Anterior cingulate cortex (tissue), 58 donors: ENCODE measurements around the gene CREB5.
A peak's percentile ranks its signal among the peaks of the same experiment; 100 is the strongest.
"Not testable (repeated sequence)": the region's sequence is repeated elsewhere in the genome, so short reads cannot be mapped to it uniquely, and the experiment has no call there.

ENCODE experiments used
- DNase-seq, 58 donors: peaks; one replicate each; lab custom pipeline; 2025; lab: John Stamatoyannopoulos, UW

The CREB5 gene

DNA sequence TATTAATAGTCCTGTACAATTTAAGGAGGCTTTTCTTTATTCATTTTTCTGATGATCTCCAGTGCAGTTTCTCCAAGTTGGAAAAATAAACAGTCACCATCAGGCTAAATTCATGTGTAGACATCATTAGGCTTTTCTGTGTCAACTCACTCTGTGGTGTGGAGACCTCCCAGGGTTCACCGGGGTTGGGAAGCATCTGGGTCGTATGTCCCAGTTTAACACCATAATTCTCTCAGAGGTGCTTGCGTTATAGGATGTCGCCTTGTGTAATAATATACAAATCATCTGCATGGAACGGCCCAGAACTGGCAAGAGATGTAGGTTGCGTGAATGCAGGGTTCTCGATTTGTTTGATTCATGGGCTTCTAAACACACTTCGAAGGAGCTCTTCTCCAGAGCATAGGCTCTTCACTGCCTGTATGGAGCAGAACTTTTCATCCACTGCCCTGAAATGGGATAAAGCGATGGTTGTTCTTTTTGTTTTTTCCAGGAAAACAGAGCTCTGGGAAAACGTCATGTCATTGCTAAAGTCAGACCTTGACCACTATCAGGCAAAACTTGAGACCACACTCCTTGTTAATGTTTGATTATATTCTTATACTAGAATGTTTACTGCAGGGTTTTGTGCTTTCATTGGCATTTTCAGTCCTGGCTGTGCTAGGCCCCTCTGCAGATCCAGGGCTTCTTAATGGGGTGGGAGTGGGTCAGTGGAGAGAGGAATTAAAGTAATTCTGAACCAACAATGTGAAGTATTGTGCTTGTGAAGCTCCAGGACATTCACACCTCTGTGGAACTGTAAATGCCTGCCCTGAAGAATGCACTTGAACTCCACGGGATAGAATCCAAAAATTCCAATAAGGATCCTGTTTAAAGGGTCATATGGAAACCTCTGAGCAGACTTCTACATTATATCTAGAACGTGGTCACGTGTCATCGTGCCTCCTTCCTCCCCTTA lies 373.0 kb downstream of the CREB5 start:
- DNase-seq = no peak

DNA sequence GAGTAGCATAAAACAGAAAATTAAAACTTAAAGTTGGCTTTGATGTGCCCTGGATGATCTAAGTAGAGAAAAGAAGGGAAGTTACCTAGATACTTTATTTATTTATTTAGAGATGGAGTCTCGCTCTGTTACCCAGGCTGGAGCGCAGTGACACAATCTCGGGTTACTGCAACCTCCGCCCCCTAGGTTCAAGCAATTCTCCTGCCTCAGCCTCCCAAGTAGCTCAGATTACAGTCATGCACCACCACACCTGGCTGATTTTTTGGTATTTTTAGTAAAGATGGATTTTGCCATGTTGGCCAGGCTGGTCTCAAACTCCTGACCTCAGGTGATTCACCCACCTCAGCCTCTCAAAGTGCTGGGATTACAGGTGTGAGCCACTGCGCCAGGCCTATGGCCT lies 373.8 kb downstream of the CREB5 start:
- DNase-seq = not testable (repeated sequence)

DNA sequence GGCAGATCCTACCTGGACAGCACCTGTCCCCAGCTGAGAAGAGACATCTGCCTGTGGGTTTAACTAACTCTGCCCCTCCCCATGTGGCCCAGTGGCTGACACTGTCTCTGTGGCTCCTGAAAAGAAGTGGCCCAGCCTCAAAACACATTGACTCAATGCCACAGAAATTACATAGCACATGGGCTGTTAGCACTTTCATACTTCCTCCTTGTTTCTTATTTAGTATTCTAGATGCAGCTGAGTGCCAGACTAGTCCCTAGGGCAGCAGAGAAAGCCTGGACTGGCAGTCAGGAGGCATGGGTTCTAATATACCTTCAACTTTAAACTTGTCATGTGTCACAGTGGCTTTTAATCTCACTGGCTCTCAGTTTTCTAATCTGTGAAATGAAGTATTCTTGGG lies 374.8 kb downstream of the CREB5 start:
- no peak for DNase-seq

DNA sequence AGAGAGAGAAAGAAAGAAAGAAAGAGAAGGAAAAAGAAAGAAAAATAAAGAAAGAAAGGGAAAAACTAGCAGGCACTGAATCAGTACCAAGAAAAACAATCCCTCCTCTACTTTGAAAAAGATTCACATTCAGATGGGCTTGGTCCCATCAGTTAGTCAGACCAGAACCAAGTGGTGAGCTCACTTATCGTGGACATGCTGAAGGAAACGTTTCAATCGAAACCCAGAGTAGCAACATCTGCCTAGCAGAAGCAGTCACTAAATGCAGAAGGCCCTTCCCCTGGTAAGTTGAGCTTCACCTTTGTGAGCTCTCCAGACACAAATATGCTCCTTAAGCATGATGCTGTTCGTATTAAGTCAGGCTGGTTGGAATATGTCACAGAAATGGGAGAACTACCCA lies 378.1 kb downstream of the CREB5 start:
- DNase-seq = no peak

DNA sequence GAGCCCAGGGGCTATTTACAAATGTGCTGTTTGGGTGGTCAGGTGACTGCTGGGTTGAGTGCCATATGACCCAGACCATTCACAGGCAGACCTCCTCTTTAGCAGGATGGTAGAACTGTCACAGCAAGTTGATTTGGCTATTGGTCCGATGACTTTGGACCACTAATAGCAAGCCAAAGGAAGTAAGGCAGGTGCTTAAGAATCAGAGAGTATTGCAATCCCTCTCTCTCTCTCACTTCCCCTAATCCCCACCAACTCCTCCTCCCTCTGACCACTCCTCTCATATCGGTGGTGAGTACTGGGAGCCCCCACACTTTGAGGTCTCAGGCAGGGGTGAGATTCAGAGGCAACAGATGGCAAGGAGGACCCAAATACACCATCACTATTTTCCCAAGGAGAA lies 380.5 kb downstream of the CREB5 start:
- DNase-seq = no peak

DNA sequence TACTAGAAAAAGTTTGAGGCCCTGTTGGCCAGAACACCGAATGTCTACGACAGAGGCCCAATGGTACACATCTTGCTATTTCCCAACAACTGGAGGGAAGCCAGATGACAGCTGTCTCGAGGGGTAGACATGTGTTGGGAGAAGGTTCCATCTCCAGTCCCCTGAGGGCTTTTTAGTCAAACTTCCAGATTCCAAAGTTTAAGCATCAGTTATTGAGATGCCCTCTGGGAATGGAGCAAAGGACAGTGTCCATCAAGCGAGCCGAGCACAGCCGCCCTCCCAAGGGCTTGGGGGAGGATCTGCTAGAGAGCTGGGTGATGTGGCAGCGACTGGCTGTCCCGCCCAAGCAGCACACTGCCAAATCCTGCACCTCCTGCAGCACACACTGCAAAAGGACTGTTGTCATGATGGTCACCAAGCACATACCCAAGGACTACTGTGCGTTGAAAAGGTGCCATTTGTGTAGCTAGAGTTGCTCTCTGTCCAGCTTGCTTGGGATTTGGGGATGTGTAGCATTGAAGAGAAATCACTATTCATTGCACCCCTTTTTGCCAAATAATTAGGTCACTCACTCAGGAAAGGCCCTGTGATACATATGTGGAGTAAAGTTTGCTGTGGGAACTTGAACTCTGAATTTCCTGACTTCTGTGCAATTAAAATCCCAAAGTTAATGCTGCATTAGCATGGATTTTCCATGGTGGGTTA lies 381.2 kb downstream of the CREB5 start:
- DNase-seq = no peak

DNA sequence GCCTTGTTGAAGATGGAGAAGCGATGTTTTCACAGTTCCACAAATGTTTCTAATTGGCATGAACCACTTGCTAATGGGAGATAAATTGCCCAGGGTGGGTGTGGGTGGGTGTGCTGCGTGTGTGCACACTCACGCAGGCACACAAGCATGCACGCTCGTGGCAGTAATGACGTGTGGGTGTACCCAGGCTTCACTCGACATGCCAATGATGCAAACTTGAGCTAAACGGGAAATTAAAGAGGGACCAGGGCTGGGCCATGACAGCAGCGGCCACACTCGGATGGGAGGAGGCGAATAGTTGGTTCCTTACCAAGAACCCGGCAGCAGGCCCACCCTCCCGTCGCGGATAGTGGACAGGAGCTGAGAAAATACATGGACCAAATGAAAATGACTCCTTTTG lies 386.0 kb downstream of the CREB5 start:
- DNase-seq = no peak

DNA sequence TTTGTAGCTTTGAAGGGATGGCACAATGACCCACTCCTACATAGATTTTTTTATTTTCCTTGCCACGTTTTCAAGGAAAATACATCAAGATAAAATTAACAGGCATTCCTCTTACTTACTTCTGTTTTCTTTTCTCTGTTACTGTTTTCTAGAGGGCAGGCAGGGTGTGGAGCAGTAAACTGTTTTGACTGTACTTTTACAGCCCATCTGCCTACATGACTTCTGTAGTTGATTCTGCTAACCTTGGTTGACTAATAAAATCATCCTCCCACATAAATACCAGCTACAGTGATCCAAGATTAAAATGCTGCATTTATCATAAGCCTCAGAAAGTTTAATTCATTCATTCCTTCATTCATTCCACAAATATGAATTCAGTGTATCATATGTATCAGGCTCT lies 387.3 kb downstream of the CREB5 start:
- no peak for DNase-seq

DNA sequence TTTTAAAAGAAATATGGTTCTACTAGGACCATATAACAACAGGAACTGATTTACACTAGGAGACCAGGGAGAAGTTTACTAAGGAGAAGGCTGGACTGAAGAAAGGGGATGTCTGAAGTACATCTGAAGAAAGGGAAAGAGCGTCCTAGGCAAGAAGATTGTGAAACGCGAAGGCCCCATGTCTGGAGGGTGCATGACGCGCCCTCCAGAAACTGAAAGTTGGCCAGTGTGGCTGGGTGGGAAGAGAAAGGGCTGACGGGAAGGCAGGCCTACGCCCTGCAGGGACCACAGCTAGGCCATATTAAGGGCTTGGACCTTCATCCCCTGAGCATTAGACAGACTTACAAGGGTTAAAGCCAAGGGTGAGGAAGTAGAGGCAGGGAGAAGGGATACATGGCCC lies 387.8 kb downstream of the CREB5 start:
- peak in 1 of 58 donors; percentile 7 for DNase-seq

DNA sequence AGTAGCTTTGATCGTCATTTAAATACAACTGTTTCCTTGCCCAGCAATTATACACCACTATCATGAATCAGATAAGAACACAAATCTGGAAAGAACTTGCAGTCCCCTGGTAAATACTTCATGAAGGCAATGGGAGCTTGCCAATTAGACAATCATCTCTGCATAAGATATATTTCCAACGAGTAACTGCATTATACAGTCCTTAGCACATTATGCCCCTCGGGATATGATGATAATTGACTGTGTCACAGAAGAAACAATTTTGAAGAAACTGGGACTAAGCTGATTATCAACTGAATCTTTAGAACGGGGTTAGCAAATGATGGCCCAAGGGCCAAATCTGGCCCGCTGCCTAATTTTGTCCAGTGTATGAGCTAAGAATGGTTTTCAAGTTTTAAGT lies 390.1 kb downstream of the CREB5 start:
- no peak for DNase-seq

DNA sequence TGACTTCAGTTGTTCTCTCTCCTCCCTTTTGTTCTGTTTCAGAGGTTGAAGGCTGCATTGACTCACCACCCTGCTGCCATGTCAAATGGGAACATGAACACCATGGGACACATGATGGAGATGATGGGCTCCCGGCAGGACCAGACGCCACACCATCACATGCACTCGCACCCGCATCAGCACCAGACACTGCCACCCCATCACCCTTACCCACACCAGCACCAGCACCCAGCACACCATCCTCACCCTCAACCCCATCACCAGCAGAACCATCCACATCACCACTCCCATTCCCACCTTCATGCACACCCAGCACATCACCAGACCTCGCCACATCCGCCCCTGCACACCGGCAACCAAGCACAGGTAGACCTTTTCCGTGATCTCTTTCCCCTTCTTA lies 391.8 kb downstream of the CREB5 start:
- no peak for DNase-seq

DNA sequence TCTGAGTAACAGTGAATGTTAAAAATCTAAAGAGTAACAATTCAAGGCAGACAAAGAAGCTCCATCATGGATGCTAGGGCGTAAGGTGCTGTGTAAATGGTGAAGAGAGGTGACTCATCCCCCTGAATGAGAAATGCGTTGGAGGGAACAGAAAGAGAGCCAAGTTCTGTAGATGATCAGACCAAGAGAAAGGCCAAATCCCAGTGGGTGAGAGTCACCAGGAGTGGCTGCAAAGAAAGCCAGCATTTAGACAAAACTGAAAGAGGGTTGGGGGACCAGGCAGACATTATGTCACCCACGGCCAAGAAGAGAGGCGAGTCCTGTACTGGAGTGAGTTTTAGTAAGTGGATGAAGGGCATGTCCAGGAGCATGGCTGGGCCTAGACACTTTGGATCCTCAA lies 392.7 kb downstream of the CREB5 start:
- DNase-seq = no peak

DNA sequence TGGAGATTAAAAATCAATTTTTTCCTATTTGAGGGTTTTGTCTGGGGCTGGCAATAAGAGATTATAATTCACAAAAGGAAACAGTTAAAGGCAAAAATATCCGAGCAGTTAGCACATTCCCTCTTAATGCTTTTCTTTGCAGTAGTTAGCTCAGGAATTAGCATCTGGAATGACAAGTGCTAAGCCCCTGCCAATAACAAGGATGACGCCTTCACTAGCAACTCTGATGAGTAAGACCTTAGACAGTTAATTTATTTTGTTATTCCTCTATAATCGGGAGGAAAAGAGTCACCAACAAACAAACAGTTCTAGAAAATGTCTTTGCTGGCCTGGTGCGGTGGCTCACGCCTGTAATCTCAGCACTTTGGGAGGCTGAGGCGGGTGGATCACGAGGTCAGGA lies 394.5 kb downstream of the CREB5 start:
- no peak for DNase-seq

DNA sequence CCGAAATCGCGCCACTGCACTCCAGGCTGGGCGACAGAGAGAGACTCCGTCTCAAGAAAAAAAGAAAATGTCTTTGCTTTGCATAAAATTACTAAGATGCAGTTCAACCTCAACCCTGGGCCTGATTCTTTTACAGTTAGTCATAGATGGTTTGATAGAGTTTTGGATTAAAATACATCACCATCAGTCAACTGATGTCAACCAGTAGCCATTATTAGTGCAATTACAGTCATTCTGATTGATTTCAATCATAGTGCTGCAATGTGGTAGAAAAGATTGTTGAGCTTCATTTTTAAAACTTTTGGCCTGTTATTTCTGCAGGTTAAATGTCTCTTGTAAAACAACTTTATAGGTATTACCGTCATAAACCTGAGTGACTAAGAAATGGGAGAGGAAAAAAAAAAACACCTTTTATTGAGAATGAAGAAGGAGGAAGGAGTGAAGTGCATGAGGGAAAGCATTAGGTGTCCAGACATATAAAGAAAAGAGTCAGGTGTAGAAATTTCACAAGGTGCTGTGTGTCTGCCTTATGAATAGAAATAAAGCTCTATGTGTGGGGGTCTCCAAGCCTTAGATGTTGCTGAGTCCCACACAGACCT lies 395.2 kb downstream of the CREB5 start:
- no peak for DNase-seq

DNA sequence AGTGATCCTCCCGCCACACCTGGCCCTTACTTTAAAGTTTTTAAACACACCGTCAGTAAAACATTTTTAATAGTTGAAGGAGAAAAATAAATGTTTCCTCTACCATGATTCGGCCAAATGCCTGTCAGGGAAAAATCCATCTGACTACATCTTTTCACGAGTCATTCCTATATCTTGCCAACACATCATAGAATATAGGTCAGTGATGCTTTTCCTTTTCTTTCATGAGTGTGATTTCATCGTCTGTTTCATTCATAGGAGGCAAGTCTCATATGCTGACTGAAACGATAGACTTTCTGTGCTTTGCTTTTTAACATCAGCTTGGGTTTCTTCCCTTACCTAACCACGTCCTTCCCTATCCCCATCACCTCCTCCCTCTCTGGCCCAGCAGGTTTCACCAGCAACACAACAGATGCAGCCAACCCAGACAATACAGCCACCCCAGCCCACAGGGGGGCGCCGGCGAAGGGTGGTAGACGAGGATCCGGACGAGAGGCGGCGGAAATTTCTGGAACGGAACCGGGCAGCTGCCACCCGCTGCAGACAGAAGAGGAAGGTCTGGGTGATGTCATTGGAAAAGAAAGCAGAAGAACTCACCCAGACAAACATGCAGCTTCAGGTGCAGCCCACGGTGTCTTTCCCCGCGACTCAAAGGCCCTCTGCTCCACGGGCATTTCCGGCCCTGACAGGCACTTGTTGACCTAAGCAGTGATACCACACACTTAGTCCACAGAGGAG lies 396.6 kb downstream of the CREB5 start:
- DNase-seq = peak in 31 of 58 donors; percentile 5 to 61 (median 21)

DNA sequence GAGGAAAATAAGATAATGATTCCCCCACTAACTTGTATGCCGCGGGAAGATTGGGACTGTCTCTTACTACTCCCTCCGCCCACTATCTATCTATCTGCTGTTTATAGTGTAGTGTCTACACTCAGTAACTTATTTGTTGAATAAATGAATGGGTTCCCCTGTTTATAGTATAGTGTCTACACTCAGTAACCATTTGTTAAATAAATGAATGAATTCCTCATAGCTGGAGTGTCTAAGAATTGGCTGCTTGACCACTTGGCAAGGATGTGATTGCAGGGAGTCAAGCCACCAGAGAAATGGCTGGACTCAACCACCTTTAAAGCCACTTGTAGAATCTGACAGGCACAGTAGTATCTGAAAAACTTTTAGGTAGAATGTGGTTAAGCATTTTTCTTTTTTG lies 398.7 kb downstream of the CREB5 start:
- DNase-seq = no peak

DNA sequence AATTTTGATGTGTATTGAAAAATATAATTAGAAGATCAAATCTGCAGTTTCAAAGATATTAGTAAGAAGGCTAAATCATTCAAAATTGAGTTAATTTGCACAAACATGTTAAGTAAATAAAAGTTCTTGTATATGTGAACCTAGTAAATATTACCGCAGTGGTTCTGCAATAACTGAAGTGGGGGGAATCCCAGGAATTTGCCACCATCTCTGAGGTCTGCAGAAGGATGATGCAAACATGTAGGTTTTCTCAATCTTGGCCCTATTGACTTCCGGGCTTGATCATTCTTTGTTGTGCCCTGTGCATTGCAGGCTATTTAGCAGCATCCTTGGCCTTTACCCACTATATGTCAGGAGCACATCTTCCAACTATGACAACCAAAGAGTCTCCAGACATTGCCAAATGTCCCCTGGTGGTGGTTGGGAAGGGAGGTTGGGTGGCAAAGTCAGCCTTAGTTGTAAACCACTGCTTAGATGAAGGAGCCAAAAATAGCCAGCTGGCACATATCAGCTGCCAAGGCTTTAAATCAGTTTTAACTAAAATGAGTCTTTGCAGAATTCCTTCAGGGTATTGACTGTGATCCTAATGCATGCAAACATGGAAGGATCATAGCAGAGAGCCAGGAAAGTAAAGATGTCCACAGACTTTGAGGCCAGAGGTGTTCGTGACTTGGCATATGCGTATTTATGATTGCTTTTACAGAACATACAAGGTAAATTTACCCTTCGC lies 399.5 kb downstream of the CREB5 start:
- peak in 1 of 58 donors; percentile 10 for DNase-seq

DNA sequence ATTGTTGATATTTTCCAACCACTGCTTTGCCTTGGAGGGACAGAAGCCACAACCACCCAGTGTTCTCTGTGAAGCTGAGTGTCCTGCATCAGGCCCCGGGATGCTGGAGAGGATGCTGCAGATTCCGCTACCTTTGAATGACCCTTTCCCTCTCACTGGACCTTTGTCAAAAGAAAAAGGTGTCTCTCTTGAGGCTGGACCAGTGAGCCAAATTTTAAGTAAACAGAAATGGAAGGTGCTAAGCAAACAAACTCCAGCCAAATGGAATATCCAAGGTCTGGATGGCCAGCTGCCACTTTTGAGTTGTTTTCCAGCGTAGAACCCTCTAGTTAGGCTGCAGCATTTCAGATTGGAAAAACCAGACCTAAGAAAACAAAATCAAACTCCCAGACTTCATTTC lies 400.3 kb downstream of the CREB5 start:
- no peak for DNase-seq

DNA sequence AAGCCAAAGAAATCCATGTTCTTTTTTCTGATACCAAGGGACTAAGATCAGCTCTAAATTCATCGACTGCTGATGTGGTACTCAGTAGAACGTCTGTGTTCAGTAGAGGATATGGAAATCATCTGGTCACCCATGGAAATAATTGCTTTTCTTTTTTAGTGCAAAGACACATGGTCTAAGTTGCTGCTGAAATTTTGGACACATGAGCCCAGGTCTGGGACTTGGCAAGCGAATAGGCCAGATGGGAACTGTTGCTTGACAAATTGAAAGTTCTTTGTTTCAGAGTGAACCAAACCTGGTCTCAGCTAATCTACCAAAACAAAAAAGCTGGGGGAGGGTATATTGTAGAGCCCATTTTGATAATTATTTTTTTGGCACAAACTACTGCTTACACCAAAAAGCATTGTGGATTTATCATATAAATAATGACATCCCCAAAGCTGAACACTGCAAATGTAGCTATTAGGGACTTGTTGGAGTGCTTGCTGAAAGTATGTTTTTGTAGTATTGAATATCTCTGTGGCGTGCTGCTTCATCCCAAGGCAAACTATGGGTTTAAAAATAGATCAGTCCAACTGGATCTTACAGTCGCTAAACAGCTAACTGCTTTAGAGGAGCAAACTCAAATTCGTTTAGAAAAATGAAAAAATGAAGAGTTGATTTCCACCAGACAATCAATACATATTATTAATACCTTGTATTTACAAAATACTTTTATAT lies 401.1 kb downstream of the CREB5 start:
- DNase-seq = no peak
